Smooth muscle cell (in vitro differentiated cells): ENCODE data around the gene BAG3. TPM values are rescaled to one million over a fixed set of nuclear protein-coding genes. Genes with fewer than 3 reads are reported as not detected.
"Not testable (repeated sequence)": the region's sequence is repeated elsewhere in the genome, so short reads cannot be mapped to it uniquely, and the experiment has no call there.

Experiments used
- DNase-seq: peaks from one replicate; lab custom pipeline; 2025; ENCODE audit not compliant: unreplicated experiment; lab: John Stamatoyannopoulos, UW
- H2AFZ ChIP-seq: fragments of 200-600 bp; sonication (generic); 2 replicates; pipeline ENCODE4 v1.6.0; 2016; ENCODE audit warnings: antibody characterized with exemption, low read depth, mild to moderate bottlenecking
- H3F3A ChIP-seq: fragments of 200-600 bp; sonication (generic); 2 replicates; pipeline ENCODE4 v1.6.0; 2017; ENCODE audit warnings: antibody characterized with exemption, low read depth
- H3K27ac ChIP-seq: fragments of 200-600 bp; sonication (generic); 2 replicates; pipeline ENCODE4 v1.5.1; 2016; ENCODE audit warnings: low read depth, mild to moderate bottlenecking
- H3K27me3 ChIP-seq: fragments of 200-600 bp; sonication (generic); 2 replicates; pipeline ENCODE4 v1.6.1; 2016; ENCODE audit warnings: low read depth, mild to moderate bottlenecking
- H3K36me3 ChIP-seq: fragments of 200-600 bp; sonication (generic); 2 replicates; pipeline ENCODE4 v1.5.1; 2016; ENCODE audit warnings: low read depth
- H3K4me1 ChIP-seq: fragments of 200-600 bp; sonication (generic); 2 replicates; pipeline ENCODE4 v1.5.1; 2016; ENCODE audit warnings: low read depth
- H3K4me2 ChIP-seq: fragments of 200-600 bp; sonication (generic); 2 replicates; pipeline ENCODE4 v1.6.0; 2016; ENCODE audit warnings: mild to moderate bottlenecking
- H3K4me3 ChIP-seq: fragments of 200-600 bp; sonication (generic); 2 replicates; pipeline ENCODE4 v1.5.1; 2016; ENCODE audit warnings: mild to moderate bottlenecking
- H3K79me2 ChIP-seq: fragments of 200-600 bp; sonication (generic); 2 replicates; pipeline ENCODE4 v1.6.0; 2016; ENCODE audit warnings: low read depth, mild to moderate bottlenecking
- H3K9ac ChIP-seq: fragments of 200-600 bp; sonication (generic); 2 replicates; pipeline ENCODE4 v1.6.0; 2016; ENCODE audit warnings: low read depth
- H3K9me3 ChIP-seq: fragments of 200-600 bp; sonication (generic); replicated peaks from 2 replicates; pipeline ENCODE4 v1.5.1; 2016; ENCODE audit warnings: low read depth
- H4K20me1 ChIP-seq: fragments of 200-600 bp; sonication (generic); 2 replicates; pipeline ENCODE4 v1.6.0; 2016; ENCODE audit warnings: low read depth
- CTCF ChIP-seq: fragments of 200-600 bp; sonication (generic); IDR thresholded peaks from 2 replicates; pipeline ENCODE4 v1.5.1; 2017; ENCODE audit warnings: borderline replicate concordance, mild to moderate bottlenecking, antibody characterized with exemption; ENCODE audit not compliant: insufficient read depth, poor library complexity, severe bottlenecking
- WGBS: methylation state at CpG from one replicate; pipeline ENCODE4 v1.1.7; 2016; ENCODE audit warnings: low lambda C conversion rate; 5-methylcytosine and 5-hydroxymethylcytosine counted together
- polyA plus RNA-seq: library from polyadenylated mRNA; unstranded; fragments of >200 nt; fragmentation: Nextera tagmentation; extraction: Ambion mirVana; gene quantifications from 2 replicates; pipeline ENCODE4 v1.2.1, GENCODE V29; 2016
- total RNA-seq: library from RNA; depleted of rRNA; stranded (reverse); fragments of >200 nt; gene quantifications from 2 replicates; pipeline ENCODE4 v1.2.3, GENCODE V29; 2014

The BAG3 gene
- total and polyA plus RNA-seq, 2 experiments from 2014 or later, result 25.5 to 73.7 TPM

- no peak for TF ChIP-seq CTCF
- Histone ChIP-seq H3K4me3 (no peak overlapping the region), H3K79me2 (no peaks in the 10 kb centered on the region), H3F3A (no peaks in the 10 kb centered on the region), H4K20me1 (no peaks in the 10 kb centered on the region), H3K27me3 (no peaks in the 10 kb centered on the region), H3K27ac (no peak overlapping the region), H3K9ac (no peak overlapping the region), H2AFZ (no peak overlapping the region), H3K4me1 (no peaks in the 10 kb centered on the region), H3K9me3 (peaks cover 3% of the 10 kb centered on the region), H3K36me3 (no peaks in the 10 kb centered on the region), H3K4me2 (no peak overlapping the region)
- DNase-seq, result no peak
- 92% methylated on average over 9 of the region's 9 CpGs for WGBS
Measured at GRCh38 chr10:119703903-119704508, 52.8 kb downstream of the BAG3 start.

- Histone ChIP-seq H3K36me3 (no peaks in the 10 kb centered on the region), H3K9me3 (peaks cover 3% of the 10 kb centered on the region), H3F3A (no peaks in the 10 kb centered on the region), H2AFZ (no peak overlapping the region), H4K20me1 (no peaks in the 10 kb centered on the region), H3K27ac (no peak overlapping the region), H3K9ac (no peak overlapping the region), H3K27me3 (no peaks in the 10 kb centered on the region), H3K4me3 (no peak overlapping the region), H3K4me1 (no peaks in the 10 kb centered on the region), H3K4me2 (no peak overlapping the region), H3K79me2 (no peaks in the 10 kb centered on the region)
- no peak for DNase-seq
- WGBS, result 92% methylated on average over 3 of the region's 3 CpGs
- TF ChIP-seq CTCF, result no peak
Measured at GRCh38 chr10:119705434-119705831, 54.3 kb downstream of the BAG3 start.

GRCh38 chr10:119706521-119707278 lies 55.5 kb downstream of the BAG3 start:
- DNase-seq, result no peak
- Histone ChIP-seq H3K79me2 (no peaks in the 10 kb centered on the region), H3K9ac (no peak overlapping the region), H3K9me3 (peaks cover 3% of the 10 kb centered on the region), H3K4me1 (no peaks in the 10 kb centered on the region), H3K4me2 (no peak overlapping the region), H3K27me3 (no peaks in the 10 kb centered on the region), H3F3A (no peaks in the 10 kb centered on the region), H4K20me1 (no peaks in the 10 kb centered on the region), H3K27ac (no peak overlapping the region), H2AFZ (no peak overlapping the region), H3K36me3 (no peaks in the 10 kb centered on the region), H3K4me3 (no peak overlapping the region)
- WGBS, result 80% methylated on average over 7 of the region's 7 CpGs
- TF ChIP-seq CTCF, result no peak

- not testable (repeated sequence) for DNase-seq, H3K27ac ChIP-seq, H3K9me3 ChIP-seq, H3K9ac ChIP-seq, H3K4me1 ChIP-seq, H3K27me3 ChIP-seq, H2AFZ ChIP-seq, H3K79me2 ChIP-seq, H3K4me3 ChIP-seq, H3K4me2 ChIP-seq, H3K36me3 ChIP-seq, H3F3A ChIP-seq, H4K20me1 ChIP-seq
- WGBS, result 92% methylated on average over 5 of the region's 5 CpGs
Measured at GRCh38 chr10:119707331-119707730, 56.2 kb downstream of the BAG3 start.

GRCh38 chr10:119710935-119711334 lies 59.8 kb downstream of the BAG3 start:
- H3K4me1 ChIP-seq, H3K9me3 ChIP-seq, H3K4me3 ChIP-seq, H3F3A ChIP-seq, H2AFZ ChIP-seq, H3K9ac ChIP-seq, H4K20me1 ChIP-seq, H3K36me3 ChIP-seq, H3K79me2 ChIP-seq, H3K27ac ChIP-seq, H3K27me3 ChIP-seq, DNase-seq, H3K4me2 ChIP-seq: not testable (repeated sequence)
- WGBS, result 95% methylated on average over 1 of the region's 1 CpG
